HG02938 (cell line): ENCODE measurements around the gene HNRNPK.
A peak's percentile ranks its signal among the peaks of the same experiment; 100 is the strongest.
"Not testable (repeated sequence)": the region's sequence is repeated elsewhere in the genome, so short reads cannot be mapped to it uniquely, and the experiment has no call there.

ENCODE experiments used
- ATAC-seq: cut with Tn5 transposase; IDR thresholded peaks from one replicate; pipeline ENCODE4 v1.9.1; 2021; ENCODE audit warnings: mild to moderate bottlenecking, moderate library complexity; ENCODE audit not compliant: unreplicated experiment

The HNRNPK gene

DNA sequence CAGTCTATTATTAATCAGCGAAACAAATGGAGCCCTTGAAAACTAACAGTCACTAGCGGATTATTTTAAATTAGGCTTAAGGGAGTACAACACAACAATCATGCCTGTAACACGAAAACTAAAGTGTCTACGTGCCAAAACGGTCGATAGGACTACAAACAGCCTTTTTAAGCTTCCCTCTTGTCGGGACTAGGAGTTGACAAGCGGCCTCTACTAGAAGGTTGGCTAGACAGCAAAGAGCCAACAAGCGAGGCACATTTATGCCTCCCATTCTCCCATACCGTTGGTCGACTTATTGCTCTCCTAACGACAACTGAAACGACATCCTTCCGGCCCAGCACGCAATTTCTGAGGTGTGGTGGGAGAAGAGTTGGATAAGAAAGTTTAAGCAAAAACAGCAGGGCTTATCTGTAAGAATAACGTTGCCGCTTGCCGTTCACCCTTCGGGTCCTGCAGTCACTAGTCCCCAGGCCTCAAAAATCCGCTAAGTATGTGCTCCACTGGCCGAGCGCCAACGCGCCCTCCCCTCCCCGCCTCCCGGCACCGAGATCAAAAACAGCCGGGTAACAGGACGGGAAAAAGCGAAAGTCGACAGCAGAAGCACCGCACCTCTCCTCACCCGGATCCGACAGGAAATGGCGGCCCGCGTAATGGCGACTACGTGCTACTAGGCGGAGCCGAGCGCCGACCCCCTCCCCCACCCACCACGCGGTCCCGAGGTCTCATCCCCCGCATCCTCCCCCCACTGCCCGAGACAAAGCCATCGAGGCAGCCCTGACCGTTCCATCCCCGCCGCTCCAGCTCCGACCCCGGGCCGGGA, 813 bp downstream of the HNRNPK start:
- ATAC-seq: peak; percentile 20

DNA sequence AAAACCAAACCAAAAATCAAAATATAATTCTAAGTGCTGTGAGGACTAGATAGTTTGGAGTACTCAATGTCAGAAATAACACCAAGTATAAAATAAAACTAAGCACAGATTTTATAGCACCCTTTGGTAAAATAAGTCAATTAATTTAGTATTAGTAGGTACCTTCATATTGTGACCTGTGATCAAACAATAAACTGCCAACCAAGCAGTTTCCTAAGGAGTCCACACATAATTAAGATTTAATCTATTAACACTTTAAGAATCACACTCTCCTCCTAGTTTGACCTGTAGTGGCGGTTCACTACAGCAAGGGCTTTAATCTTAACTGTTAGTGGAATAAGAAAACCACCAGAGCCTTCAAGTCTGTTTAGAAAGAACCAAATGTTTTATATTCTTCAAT, 2.8 kb downstream of the HNRNPK start:
- no peak for ATAC-seq

DNA sequence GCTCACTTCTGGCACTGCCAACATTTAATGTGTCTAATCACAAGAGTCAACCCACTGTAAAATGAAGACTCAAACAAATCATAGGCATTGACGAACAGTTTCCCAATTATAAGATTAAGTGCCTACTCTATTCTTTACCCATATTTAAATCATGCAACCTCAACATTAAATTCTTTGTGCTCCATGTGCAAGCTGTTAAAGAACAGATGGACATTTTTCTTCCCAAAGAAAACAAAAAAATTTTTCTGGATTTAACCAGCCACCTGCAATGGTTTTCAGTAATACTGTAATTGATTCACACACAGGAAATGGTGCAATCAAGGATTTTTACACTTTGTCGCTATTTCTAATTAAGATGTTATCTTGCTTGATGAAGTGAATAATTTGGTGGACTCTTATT, 3.6 kb downstream of the HNRNPK start:
- ATAC-seq: no peak

DNA sequence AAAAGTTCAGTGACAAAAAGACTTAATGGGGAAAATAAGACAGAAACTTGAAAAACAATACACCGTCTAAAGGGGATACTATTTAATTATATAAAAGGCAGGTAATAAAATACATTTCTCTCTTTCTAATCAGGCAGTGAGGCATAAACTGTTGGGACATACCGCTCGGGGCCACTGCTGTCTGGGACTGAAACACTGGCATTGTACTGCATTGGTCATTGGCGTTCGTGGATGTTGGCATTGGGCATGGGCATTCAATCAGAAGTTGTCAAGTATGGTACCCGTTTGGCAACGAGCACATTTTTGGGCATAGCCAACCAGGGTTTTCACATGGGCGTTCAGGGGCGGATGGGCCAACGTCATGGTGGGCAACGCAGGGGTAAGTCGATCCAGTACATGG, 4.7 kb downstream of the HNRNPK start:
- ATAC-seq: no peak

DNA sequence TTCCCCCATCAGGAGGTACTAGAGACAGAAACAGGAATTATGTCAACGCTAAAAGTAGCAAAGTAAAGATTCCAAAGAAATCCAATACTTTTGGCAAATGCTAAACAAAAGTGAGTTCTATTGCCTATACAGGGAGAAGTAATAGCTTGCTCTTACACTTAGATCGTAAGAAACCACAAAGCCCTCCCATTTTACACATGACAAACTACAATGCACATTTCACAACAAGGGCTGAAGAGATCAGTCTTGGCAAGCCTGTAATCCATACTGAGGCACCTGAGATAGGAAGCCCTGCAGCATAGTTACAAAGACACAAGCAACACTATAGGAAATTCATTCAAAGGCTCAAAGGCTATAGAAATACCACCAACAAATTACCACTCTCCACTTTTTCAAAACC, 7.7 kb downstream of the HNRNPK start:
- no peak for ATAC-seq

DNA sequence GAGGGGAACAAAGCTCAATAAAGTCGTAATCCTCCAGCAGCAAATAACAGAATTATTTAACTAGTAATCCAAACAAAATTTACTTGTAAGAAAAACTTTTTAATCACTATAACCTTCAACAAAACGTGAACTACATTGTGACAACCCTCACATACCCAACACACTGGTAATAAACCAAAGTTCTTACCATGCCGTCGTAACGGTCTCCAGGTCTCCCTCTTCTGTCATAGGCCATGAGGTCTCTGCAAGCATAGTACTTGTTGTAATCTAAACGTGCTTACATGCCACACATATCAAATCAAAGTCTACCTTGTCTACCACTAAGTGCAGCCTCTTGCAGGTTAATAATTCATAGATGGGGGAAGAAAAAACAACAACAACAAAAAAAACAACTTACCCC, 8.5 kb downstream of the HNRNPK start:
- no peak for ATAC-seq

DNA sequence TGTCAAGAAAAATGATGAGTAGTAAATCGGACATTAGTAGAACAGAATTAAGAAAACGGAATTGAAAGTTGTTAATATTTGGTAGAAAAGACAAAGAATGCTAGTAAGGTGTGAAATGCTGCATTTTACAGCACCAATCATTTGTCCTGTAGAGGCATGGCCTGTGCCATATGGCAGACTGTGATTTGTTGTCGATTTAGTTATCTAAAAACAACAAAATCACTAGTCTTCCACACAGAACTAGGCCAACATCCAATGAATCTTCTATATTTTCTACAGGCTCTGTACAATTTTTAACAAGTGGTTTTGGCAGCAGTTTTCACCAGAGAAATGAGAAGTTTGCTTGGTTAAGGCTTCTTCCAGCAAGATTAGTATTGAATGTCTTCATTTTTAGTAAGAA, 10.4 kb downstream of the HNRNPK start:
- no peak for ATAC-seq

DNA sequence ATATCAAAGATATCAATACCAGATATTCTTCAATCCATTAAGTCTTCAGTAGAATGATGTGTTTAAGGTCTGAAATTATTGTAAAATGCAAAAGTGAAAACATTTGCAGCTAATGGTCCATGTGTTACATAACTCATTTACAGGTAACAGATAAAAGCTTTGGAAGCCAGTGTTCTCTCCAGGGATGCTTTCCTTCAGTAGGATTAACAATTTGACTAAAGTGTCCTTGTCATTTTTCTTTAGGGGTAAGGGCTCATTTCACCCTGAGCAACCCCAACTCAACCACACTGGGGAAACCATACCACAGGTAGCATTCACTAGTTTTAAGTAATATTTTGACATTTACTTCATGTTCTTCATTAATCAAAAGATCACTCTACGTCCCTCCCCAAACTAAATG, 12.9 kb downstream of the HNRNPK start:
- ATAC-seq: no peak

DNA sequence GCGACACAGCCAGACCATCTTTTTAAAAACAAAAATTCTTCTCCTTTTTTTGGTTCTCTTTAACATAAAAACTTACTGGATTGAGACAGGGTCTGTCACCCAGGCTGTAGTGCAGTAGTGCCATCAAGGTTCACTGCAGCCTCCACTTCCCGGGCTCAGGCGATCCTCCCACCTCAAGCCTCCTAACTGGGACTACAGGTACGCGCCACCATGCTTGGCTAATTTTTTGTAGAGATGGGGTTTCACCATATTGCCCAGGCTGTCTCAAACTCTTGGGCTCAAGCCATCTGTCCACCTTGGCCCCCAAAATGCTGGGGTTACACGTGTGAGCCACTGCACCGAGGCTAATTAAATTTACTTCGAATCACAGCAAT, 13.8 kb downstream of the HNRNPK start:
- ATAC-seq: no peak

DNA sequence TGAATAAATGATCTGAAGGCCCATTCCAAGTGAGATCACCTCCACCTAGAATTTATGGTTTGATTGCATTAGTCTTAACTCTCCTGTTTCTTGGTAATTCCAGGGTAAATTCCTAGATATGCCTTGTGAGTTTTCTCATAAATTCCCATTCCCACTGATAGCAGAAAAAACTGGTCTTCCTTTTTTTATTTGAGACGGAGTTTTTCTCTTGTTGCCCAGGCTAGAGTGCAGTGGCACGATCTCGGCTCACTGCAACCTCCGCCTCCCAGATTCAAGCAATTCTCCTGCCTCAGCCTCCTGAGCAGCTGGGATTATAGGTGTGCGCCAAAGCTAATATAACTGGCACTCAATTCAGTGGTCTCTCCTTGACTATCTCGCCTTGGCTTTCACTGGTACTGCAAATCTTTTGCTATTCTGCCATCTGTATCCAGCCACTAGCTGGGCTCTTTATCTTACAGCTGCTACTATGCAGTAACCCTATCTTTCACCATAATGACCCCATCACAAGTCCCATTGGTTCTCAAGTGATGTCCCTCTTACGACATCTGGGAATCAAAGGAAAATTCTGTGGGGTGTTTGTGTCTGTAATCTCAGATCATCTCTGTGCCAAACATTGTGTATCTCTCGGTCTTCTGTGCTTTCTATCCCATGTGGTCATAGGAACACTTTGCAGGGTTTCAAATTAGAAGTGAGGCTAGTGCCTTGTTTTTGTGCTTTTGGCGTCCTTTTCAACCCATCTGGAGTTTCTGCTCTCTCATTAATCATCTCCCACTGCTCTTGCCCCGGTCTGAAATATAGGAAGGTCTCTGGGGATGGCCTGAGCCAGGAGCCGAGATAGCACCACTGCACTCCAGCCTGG, 14.4 kb downstream of the HNRNPK start:
- ATAC-seq: no peak

DNA sequence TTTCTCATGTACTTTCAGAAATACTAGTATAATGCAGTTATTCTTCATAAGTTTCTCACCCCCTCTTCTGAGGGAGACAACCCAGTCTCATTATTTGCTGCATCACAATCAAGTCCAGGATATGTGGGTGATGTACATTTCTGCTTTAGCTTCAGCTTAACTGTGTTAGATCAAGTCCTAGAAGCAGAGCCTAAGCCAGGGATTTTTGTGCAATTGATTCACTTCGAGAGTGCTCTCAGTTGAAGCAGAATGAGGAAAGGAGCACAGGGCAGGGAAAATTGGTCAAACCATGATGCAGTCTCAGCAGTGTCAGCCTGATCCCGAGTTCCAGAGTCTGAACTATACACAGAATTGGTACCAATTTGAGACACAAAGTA, 15.1 kb downstream of the HNRNPK start:
- no peak for ATAC-seq

DNA sequence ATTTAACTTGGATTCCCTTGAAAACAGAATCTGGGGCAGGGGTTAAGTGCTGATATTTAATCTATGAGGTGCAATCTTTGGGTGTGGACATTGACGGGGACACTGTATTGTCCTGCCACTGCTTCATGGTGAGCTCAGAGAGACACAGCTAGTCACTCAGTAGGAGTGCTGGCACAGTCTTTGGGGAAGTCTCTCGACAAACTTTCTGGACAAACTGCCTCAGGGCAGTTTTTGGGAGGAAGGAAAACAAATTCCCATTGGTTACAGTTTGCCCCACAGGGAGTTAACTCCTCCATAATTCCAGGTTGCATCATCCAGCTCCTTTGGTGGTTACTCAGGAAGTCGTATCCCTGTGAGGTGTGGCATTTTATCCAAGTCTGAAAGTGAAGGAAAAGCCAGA, 17.9 kb downstream of the HNRNPK start:
- no peak for ATAC-seq

DNA sequence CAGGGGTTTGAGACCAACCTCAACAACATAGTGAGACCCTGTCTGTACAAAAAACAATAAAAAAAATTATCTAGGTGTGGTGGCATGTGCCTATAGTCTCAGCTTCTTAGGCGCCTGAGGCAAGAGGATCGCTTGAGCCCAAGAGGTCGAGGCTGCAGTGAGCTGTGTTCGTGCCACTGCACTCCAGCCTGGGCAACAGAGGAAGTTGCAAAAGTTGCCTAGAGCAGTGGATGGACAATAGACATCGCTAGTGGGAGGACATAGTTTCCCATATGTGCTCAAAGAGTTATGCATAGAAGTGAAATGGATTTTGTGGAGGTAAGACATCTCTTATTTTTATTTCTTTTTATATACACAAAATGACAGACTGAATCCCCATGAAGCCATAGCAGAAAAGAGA, 19.0 kb downstream of the HNRNPK start:
- no peak for ATAC-seq

DNA sequence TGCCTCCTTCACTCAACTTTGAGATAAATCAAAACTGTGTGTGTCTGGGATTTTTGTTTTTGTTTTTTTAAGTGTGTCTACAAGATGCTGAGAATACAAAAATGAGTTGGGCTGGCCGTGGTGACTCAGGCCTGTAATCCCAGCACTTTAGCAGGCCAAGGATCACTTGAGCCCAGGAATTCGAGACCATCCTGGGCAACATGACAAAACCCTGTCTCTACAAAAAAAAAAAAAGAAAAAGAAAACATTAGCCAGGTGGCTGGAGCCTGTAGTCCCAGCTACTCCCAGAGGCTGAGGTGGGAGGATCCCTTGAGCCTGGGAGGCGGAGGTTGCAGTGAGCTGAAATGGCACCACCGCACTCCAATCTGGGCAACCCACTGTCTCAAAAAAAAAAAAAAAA, 21.0 kb downstream of the HNRNPK start:
- no peak for ATAC-seq

DNA sequence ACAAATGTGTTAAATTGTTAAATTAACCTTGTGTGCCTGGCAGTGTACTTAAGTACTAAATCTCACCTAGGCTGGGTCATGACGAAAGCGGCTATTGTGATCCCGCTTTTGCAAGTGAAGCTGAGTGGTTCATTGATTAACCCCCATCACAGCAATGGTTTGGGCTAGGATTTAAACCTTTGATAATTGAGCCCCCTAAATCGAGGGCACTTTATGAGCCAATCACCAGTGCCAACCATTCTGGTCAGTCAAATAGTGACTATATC, 22.8 kb downstream of the HNRNPK start:
- no peak for ATAC-seq

DNA sequence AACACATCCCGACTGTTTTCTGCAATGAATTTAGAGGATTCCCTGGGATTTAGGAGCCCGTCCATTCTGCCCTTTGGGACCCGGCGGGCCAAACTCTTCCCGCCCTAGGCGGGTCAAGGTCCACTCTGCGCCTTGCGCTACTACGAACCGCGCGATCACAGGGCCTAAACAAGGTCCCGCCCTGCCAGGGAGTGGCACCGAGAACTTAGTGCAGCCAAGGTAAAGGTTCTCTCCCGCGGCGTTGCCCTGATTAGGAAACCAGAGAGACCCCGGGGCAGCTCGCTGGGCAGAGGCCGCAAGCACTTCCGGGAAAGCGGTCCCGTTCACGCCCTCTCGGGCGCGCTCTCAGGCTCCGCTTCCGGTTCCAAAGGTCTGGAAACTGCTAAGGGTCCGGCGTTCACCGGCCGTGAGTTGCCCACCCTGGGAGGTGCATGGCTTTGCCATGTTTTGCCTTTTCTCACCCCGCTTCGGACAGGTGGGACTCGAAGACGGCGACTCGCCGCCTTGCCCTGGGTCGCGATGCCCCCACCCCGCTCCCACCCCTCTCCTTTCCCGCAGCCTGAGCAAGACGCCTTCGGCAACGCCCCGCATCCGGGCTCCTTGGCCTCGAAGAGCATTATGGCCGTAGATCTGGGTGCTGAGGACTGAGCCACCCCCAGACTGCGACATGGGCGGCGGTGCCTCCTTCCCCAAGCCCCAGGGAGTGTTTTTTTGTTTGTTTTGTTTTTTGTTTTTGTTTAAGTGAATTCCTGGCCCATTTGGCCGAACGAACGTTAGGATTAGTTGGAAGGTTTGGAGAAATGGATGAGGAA, 23.4 kb downstream of the HNRNPK start:
- ATAC-seq: peak; percentile 69

DNA sequence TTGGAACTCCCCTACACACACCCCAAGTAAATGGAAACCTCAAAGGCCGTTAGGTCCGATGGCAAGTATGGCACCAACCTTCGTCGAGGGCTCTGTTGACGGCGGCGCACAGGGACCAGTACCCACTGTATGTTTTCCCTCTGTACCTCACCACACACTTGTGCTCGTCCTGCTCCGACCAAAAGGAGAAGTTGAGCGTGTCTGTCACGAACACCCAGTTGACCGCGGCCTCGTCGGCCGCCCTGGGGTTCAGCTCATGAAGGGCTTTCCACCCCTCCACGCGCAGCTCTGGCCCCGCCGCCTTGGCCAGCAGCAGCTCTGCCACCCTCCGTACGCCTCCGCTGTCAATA, 24.0 kb downstream of the HNRNPK start:
- ATAC-seq: peak; percentile 54

DNA sequence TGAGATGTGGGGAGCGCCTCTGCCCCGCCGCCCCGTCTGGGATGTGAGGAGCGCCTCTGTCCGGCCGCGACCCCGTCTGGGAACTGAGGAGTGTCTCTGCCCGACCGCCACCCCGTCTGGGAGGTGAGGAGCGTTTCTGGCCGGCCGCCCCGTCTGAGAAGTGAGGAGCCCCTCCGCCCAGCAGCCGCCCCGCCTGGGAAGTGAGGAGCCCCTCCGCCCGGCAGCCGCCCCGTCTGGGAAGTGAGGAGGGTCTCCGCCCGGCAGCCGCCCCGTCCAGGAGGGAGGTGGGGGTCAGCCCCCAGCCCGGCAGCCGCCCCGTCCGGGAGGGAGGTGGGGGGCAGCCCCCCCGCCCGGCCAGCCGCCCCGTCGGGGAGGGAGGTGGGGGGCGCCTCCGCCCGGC, 31.9 kb downstream of the HNRNPK start:
- not testable (repeated sequence) for ATAC-seq

DNA sequence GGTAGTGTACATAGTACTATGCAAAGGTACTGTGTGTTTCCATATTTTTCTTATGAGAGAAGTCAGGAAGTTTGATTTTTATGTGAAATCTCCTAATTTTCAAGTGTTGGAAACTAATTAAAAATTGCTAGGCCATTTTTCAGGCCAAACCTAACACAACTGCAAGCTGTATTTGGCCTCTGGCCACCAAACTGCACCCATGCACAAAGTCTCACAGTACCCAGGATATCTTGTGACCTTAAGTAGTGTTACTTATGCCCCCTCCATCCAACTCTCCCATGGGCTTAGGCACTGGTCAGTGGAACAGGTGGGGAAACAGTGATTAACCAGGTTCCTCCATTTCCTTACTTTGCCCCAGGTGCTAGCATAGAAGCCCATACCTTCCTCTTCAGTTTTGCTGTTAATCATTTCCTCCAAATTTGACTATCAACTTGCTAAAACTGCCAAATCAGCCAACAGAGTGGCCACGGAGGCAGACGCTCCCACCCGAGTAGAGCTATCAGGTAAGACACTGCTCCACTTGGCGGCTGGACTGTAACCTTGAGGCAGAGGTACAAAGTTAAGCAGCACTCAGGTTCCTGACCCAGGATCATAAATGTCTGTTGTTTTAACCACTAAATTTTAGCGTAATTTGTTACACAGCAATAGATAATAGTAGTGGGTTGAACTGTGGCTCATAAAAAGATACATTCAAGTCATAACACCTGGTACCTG, 39.3 kb downstream of the HNRNPK start:
- no peak for ATAC-seq

DNA sequence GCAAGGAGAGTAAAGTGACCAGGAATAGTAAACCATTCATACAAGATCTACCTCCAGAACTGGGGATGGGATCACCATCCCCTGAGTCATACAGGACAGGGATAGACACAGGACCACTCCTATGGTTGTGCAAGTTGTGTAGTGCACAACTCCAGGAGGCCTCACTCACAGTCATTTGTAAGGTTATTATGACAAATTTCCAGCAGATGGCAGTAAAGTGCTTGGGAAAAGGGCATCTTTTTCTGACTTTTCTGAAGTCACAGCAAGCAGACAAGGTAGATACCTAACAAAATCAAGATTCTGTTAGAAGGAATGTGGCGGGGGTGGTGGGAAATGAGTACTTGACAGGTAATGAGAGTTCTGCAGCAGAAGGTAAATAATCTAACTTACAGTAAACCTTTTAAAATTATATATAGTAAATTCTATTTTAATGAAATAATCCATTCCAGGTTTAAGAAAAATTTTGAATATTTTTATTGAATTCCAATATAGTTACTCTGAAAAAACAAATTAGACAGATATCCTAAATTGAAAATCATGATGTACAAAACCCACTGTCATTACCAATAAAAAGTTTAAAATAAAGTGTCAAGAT, 42.1 kb downstream of the HNRNPK start:
- ATAC-seq: peak; percentile 58

DNA sequence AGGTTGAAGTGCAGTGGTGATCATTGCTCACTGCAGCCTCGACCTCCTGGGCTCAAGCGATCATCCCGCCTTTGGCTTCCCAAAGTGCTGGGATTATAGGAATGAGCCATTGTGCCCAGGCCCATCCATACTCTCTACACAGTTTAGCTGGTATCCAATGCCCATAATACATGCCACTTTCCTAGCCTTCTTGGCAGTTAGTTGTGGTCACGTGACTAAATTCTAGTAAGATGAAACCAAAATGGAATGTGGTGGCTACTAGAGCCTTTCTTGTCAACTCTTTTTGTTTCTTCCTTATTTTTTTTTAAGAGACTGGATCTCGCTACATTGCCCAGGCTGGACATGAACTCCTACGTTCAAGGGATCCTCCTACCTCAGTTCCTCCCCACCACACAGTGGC, 43.5 kb downstream of the HNRNPK start:
- ATAC-seq: no peak
